ENCODE results near the gene ALOX12. TPM values are rescaled to one million over a fixed set of nuclear protein-coding genes. Genes with fewer than 3 reads are reported as not detected.

ALOX12 gene
- total RNA-seq, 1 experiment from 2014 or later = not detected

DNA sequence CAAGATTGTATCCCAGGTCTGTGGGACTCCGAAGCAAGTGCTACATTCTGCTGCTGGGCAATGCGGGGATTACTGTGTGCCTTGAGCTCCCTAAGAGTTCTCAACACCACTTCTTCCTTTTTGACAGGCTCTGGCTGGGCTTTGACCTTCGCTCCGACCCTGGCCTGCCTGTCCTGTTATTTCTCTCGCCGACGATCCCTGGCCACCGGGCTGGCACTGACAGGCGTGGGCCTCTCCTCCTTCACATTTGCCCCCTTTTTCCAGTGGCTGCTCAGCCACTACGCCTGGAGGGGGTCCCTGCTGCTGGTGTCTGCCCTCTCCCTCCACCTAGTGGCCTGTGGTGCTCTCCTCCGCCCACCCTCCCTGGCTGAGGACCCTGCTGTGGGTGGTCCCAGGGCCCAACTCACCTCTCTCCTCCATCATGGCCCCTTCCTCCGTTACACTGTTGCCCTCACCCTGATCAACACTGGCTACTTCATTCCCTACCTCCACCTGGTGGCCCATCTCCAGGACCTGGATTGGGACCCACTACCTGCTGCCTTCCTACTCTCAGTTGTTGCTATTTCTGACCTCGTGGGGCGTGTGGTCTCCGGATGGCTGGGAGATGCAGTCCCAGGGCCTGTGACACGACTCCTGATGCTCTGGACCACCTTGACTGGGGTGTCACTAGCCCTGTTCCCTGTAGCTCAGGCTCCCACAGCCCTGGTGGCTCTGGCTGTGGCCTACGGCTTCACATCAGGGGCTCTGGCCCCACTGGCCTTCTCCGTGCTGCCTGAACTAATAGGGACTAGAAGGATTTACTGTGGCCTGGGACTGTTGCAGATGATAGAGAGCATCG is 42.4 kb downstream of the ALOX12 start:
- no peak overlapping the region; the same call in 1 of the 2 replicates for H3K27ac ChIP-seq (ENCODE audit: low read depth, low read length)
- DNase-seq (ENCODE audit: low read depth, low spot score) = no peak
- 0 out of 2 replicates have a peak, but pooled peaks cover 4% of the 10 kb centered on the region for H3K79me2 ChIP-seq (ENCODE audit: insufficient read depth, low read length)
- TF ChIP-seq CTCF (IDR thresholded peaks at IDR 0.05 in 2 of 3, conservative IDR thresholded peaks at IDR 0.05 in 1 of 3; ENCODE audit: borderline replicate concordance in 1 of 3, insufficient read depth in 1 of 3, low read depth in 2 of 3, low read length in 2 of 3) (peak in 1 of 3 experiments; percentile 19; a peak in 1 of 6 replicates), RAD21 (IDR thresholded peaks at IDR 0.05; ENCODE audit: low read depth) (no peak)
- H3K4me3 ChIP-seq (replicated peaks in 1 of 2; ENCODE audit: low read depth in 1 of 2, low read length in 2 of 2) = no peak overlapping the region
- no peaks in the 10 kb centered on the region for H4K20me1 ChIP-seq (ENCODE audit: insufficient read depth)
- BruUV-seq (replicated peaks) = no TSS peak
- intact Hi-C loops (cut with micrococcal nuclease) = no loop called here
- no peaks in the 10 kb centered on the region for H3K9me2 ChIP-seq (ENCODE audit: insufficient read depth)
- H3K4me1 ChIP-seq (ENCODE audit: control insufficient read depth in 1 of 2, insufficient read depth in 2 of 2, low read length in 2 of 2) = peaks cover 4 to 17% of the 10 kb centered on the region in 2 experiments
- H2AFZ ChIP-seq (ENCODE audit: low read depth, low read length, poor library complexity, severe bottlenecking) = no peak overlapping the region
- POLR2A ChIA-PET = interaction anchor here (0.6 to 0.9 kb wide), 2 partner anchors 13 to 93 kb away, joined by 3 to 8 read pairs; no protein-coding TSS in a partner anchor
- H3K9ac ChIP-seq (ENCODE audit: low read length) = no peak overlapping the region
- RAD21 ChIA-PET (ENCODE audit: low non-redundant PET in 1 of 2, low total read pairs in 2 of 2, uncharacterized antibody in 2 of 2, unreplicated experiment in 2 of 2) = no interaction called here
- no peaks in the 10 kb centered on the region for H3K27me3 ChIP-seq (ENCODE audit: insufficient read depth, low read length)
- H3K36me3 ChIP-seq (ENCODE audit: control insufficient read depth in 1 of 2, insufficient read depth in 2 of 2, low read length in 2 of 2) = no peaks in the 10 kb centered on the region
- no peaks in the 10 kb centered on the region for H3K9me3 ChIP-seq (ENCODE audit: control insufficient read depth in 1 of 2, insufficient read depth in 1 of 2, low read depth in 1 of 2, low read length in 2 of 2)
- ATAC-seq = no peak
- no peak overlapping the region for H3K4me2 ChIP-seq (ENCODE audit: low read length)
- CTCF ChIA-PET = interaction anchor here (1.4 kb wide), 1 partner anchor 8 kb away, joined by 7 read pairs; no protein-coding TSS in a partner anchor

- Histone ChIP-seq H2AFZ (ENCODE audit: low read depth, low read length, poor library complexity, severe bottlenecking) (no peak overlapping the region), H3K9ac (ENCODE audit: low read length) (no peak overlapping the region), H3K9me3 (ENCODE audit: control insufficient read depth in 1 of 2, insufficient read depth in 1 of 2, low read depth in 1 of 2, low read length in 2 of 2) (no peaks in the 10 kb centered on the region), H3K9me2 (ENCODE audit: insufficient read depth) (no peaks in the 10 kb centered on the region), H3K4me1 (ENCODE audit: control insufficient read depth in 1 of 2, insufficient read depth in 2 of 2, low read length in 2 of 2) (peaks cover 2 to 16% of the 10 kb centered on the region in 2 experiments), H3K36me3 (ENCODE audit: control insufficient read depth in 1 of 2, insufficient read depth in 2 of 2, low read length in 2 of 2) (no peaks in the 10 kb centered on the region), H3K4me2 (ENCODE audit: low read length) (no peak overlapping the region), H3K4me3 (replicated peaks in 1 of 2; ENCODE audit: low read depth in 1 of 2, low read length in 2 of 2) (no peak overlapping the region), H3K79me2 (ENCODE audit: insufficient read depth, low read length) (0 out of 2 replicates have a peak, but pooled peaks cover 4% of the 10 kb centered on the region), H3K27me3 (ENCODE audit: insufficient read depth, low read length) (no peaks in the 10 kb centered on the region), H4K20me1 (ENCODE audit: insufficient read depth) (no peaks in the 10 kb centered on the region), H3K27ac (ENCODE audit: low read depth, low read length) (no peak overlapping the region)
- CTCF ChIA-PET = no interaction called here
- no peak for DNase-seq (ENCODE audit: low read depth, low spot score)
- POLR2A ChIA-PET = no interaction called here
- no peak for ATAC-seq
- BruUV-seq (replicated peaks) = no TSS peak
- intact Hi-C loops (cut with micrococcal nuclease) = no loop called here
- RAD21 ChIA-PET (ENCODE audit: low non-redundant PET in 1 of 2, low total read pairs in 2 of 2, uncharacterized antibody in 2 of 2, unreplicated experiment in 2 of 2) = no interaction called here
- TF ChIP-seq SIN3A (IDR thresholded peaks at IDR 0.05; ENCODE audit: low read depth) = no peak
- TF ChIP-seq JUND (IDR thresholded peaks at IDR 0.05) = no peak
- no peak for TF ChIP-seq SP1 (IDR thresholded peaks at IDR 0.05; ENCODE audit: low read depth)
- TF ChIP-seq ZFX (IDR thresholded peaks at IDR 0.05) = no peak
- no peak for TF ChIP-seq REST (IDR thresholded peaks at IDR 0.05; ENCODE audit: low read depth)
- TF ChIP-seq CEBPB (IDR thresholded peaks at IDR 0.05; ENCODE audit: low read depth) = no peak
- TF ChIP-seq MAX (IDR thresholded peaks at IDR 0.05) = no peak
- TF ChIP-seq CTCF (IDR thresholded peaks at IDR 0.05 in 2 of 3, conservative IDR thresholded peaks at IDR 0.05 in 1 of 3; ENCODE audit: borderline replicate concordance in 1 of 3, insufficient read depth in 1 of 3, low read depth in 2 of 3, low read length in 2 of 3) = no peak
- no peak for TF ChIP-seq EGR1 (IDR thresholded peaks at IDR 0.05; ENCODE audit: low read depth)
- no peak for TF ChIP-seq CBX3 (IDR thresholded peaks at IDR 0.05; ENCODE audit: low read depth)
These were observed 44.0 kb downstream of the ALOX12 start for GRCh38 chr17:7039832-7040231.

Data from HCT116 (cell line).